H7 (cell line): Measurements from ENCODE around the gene CCDC39. TPM values are rescaled to one million over a fixed set of nuclear protein-coding genes. Genes with fewer than 3 reads are reported as not detected.

Experiments used
- total RNA-seq: library from RNA; depleted of rRNA; stranded (reverse); fragments of >200 nt; shearing (Covaris generic); gene quantifications from 2 replicates; pipeline ENCODE4 v1.2.3, GENCODE V29; 2014; rRNA removed

CCDC39 gene
- total RNA-seq, 1 experiment from 2014 or later, result 0.07 TPM

Other genes with a start within 250 kb of the CCDC39 start
- gene TTC14, start 77.3 kb downstream of the CCDC39 start, total RNA-seq, result 15.1 and 15.6 TPM in 2 replicates
- gene FXR1, start 233.2 kb upstream of the CCDC39 start, total RNA-seq, result 151 and 201 TPM in 2 replicates